H1 (cell line): ENCODE results near the gene YIF1A.

Experiments
- CTCF ChIP-seq, 3 experiments: IDR thresholded peaks; 1 replicate in 2 of 3; 2 replicates in 1 of 3; pipeline versions ENCODE4 v1.5.1 to v1.6.1; 2011; ENCODE audit warnings: low read length in 3 of 3, mild to moderate bottlenecking in 3 of 3, inconsistent platforms in 2 of 3, low read depth in 1 of 3, moderate library complexity in 1 of 3; ENCODE audit not compliant: insufficient read depth in 1 of 3; ENCODE audit errors: control extremely low read depth in 1 of 3
- MAX ChIP-seq: IDR thresholded peaks from 2 replicates; pipeline ENCODE4 v1.6.1; 2012; ENCODE audit warnings: inconsistent platforms
- RFX5 ChIP-seq: IDR thresholded peaks from 2 replicates; pipeline ENCODE4 v1.6.1; 2011; ENCODE audit warnings: low read depth, low read length, improper control_type of control experiment, borderline replicate concordance
- SIX5 ChIP-seq: IDR thresholded peaks from 2 replicates; pipeline ENCODE4 v1.6.1; 2011; ENCODE audit warnings: mild to moderate bottlenecking, low read depth, low read length
- SUZ12 ChIP-seq: fragments of 200-600 bp; sonication (generic); IDR thresholded peaks from 2 replicates; pipeline ENCODE4 v1.6.1; 2012; ENCODE audit warnings: mild to moderate bottlenecking, inconsistent platforms, low read length, moderate library complexity, mixed read lengths

- TF ChIP-seq CTCF (IDR thresholded peaks at IDR 0.05; ENCODE audit: control extremely low read depth in 1 of 3, insufficient read depth in 1 of 3, low read depth in 1 of 3, low read length in 3 of 3) = no peak
- TF ChIP-seq SUZ12 = no peak
- no peak for TF ChIP-seq SIX5
- TF ChIP-seq MAX = no peak
- no peak for TF ChIP-seq RFX5
Observed at GRCh38 chr11:66318600-66318970, 29.6 kb upstream of the YIF1A start.
